Activated CD4-positive, CD25-positive, alpha-beta regulatory T cell treated with anti-CD3 and anti-CD28 coated beads, Interleukin-2, amount 50 U/mL, for 16 hours (primary cell): ENCODE results near the gene GGA3.
"Not testable (repeated sequence)": the region's sequence is repeated elsewhere in the genome, so short reads cannot be mapped to it uniquely, and the experiment has no call there.

Source experiments
- DNase-seq: peaks from one replicate; pipeline ENCODE4 v3.0.0-alpha.2; 2020; ENCODE audit warnings: low read depth, low spot score

Gene GGA3

DNA sequence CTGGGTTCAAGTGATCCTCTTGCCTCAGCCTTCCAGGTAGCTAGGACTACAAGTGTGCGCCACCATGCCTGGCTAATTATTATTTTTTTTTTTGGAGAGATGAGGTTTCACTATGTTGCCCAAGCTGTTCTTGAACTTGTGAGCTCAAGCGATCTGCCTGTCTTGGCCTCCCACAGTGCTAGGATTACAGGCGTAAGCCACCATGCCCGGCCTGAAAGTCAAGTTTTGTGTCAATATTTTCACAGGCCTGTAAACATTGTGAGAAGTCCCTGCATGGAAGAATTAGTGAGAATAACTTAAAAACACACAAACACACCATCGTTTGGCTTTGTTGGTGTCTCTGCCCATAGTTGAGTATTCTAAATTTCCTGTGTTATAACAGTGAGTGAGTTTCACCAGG, 33.7 kb downstream of the GGA3 start:
- no peak for DNase-seq

DNA sequence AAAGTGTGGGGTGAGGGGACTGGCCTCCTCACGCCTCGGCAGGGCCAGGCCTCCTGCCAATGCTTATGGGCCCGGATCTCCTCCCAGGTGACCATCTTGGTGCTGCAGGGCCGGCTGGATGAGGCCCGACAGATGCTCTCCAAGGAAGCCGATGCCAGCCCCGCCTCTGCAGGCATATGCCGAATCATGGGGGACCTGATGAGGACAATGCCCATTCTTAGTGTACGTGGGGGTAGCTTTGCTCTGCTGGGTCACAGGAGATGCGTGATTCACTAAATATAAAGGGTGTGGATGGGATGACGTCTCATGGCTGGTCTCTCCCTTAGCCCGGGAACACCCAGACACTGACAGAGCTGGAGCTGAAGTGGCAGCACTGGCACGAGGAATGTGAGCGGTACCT, 36.4 kb downstream of the GGA3 start:
- no peak for DNase-seq

DNA sequence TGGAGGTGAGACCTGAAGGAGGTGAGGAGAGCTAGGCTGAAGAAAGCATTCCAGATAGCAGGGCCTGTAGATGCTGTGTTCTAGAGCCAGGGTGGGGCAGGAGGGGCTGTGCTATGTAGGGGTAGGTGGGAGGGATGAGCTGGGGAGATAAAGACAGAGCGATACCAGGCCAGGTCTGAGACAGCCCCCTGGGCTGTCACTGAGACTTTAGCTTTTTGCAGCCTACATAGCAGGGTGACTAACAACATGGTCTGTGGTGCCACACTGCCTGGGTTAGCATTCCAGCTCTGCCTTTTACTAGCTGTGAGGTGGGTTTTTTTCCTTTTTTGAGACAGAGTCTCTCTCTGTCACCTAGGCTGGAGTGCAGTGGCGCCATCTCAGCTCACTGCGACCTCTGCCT, 41.6 kb downstream of the GGA3 start:
- no peak for DNase-seq

DNA sequence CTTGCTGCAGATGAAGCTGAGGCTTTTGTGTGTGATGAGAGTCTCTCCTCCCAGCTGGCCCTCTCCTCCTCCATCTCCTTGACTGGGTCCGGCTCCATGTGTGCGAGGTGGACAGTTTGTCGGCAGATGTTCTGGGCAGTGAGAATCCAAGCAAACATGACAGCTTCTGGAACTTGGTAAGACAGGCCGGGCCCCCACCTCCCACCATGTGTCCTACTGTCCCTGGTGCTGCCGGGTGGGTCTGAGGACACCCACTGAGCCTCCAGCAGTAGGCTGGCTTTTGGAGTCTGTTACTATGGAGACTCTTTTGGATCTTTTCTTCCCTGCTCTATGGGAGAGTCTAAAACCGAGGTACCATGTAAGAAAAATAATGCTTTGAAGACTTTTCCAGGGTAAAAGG, 43.3 kb downstream of the GGA3 start:
- no peak for DNase-seq

DNA sequence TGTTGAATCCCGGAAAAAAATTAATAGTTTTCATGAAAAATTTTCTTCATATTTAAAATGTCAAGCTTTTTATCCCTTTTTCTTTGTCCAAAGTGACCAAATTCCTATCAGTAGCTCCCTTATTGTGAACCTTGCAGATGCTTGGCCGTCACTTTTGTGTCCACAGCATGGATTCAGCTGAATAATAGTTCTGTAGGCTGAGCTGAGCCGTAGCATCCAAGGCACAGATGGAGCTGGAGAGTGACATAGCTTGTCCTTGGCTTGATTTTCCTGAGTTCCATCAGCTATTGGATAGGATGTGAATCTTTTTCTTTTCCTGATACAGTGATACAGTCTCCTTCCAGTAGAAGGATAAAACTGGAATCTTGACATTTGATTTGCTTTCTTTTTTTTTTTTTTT, 52.3 kb downstream of the GGA3 start:
- no peak for DNase-seq

DNA sequence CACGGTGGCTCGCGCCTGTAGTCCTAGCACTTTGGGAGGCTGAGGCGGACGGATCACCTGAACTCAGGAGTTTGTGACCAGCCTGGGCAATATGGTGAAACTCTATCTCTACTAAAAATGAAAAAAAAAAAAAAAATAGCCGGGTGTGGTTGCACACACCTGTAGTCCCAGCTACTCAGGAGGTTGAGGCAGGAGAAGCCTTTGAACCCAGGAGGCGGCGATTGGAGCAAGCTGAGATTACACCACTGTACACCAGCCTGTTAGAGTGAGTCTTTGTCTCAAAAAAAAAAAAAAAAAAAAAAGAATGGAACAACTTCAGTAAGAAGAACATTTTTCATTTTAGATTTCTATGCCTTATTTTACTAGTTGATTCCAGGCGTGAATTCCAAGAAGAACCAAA, 53.2 kb downstream of the GGA3 start:
- DNase-seq = no peak

DNA sequence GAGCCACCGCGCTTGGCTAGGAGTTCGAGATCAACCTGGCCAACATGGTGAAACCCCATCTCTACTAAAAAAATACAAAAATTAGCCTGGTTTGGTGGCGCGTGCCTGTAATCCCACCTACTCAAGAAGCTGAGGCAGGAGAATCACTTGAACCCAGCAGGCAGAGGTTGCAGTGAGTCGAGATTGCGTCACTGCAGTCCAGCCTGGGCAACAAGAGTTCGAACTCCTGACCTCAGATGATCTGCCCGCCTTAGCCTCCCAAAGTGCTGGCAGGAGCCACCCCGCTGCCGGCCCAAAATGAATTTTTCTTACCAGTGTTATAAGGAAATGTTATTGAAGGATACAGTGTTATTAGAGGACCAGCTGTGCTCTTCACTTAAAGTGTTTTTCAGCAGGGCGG, 53.6 kb downstream of the GGA3 start:
- DNase-seq = no peak

DNA sequence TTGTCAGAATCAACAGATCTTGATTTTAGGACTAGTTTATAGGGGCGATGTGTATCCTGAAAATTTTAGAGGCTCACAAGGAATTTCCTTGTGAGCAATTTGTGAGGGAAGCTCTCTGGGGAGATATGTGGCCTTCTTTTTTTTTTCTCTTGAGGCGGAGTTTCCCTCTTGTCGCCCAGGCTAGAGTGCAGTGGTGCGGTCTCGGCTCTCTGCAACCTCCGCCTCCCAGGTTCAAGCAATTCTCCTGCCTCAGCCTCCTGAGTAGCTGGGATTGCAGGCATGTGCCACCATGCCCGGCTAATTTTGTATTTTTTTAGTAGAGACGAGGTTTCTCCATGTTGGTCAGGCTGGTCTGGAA, 54.4 kb downstream of the GGA3 start:
- not testable (repeated sequence) for DNase-seq

DNA sequence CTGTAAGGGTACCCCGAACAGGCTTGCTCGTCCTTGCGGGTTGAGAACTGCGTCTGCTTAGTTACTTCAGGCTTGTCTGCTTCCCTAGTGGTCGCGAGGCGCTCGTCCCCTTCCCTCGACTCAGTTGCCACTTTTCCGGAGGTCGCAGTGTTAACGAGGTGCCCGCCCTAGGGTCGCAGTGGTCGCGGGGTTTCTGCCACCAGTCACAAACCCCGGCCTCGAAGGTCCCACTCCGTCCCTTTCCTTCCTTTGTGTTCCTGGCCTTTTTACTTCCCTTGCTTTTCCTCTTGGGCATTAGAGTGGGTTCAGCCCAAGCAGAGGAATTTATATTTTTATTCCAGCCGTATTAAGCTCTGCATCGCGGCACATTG, 55.6 kb downstream of the GGA3 start:
- DNase-seq = no peak

DNA sequence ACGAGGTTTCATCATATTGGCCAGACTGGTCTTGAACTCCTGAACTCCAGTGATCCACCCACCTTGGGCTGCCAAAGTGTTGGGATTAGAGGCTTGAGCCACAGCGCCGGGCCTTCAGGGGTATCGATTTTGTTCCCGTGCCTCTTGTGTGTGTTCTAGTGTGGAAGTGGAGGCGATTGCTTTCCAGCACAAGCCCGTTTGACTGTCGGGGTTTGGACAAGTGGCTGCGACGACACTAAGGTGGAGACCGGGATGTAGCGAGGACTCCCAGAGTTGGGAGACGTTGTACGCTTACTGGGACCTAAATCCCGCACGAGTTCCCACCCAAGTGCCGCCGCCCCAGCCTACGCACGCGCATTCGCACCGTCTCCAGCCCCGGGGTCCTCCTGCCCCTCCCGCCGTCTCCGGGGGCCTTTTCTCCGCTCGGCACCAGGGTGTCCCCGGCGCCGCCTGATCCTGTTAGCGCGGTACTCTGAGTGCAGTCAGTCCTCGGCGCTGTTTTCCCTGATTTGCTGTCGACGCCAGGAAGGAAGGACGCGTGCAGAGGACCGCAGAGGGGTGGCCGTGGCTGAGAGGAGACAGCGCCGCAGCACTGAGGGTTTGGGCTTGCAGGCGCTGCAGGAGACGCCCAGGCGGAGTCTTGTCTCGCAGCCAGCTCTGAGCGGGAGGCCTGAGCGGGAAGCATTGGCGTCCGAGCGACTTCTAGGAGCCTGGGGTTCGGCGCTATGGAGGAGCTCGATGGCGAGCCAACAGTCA, 56.2 kb downstream of the GGA3 start, which contains the start of gene NUP85:
Gene NUP85 (plus strand): TSS at position 643 of the 756 bp plus-strand sequence. CDS start 83 bp downstream, at position 726.
- DNase-seq = peak; percentile 82

DNA sequence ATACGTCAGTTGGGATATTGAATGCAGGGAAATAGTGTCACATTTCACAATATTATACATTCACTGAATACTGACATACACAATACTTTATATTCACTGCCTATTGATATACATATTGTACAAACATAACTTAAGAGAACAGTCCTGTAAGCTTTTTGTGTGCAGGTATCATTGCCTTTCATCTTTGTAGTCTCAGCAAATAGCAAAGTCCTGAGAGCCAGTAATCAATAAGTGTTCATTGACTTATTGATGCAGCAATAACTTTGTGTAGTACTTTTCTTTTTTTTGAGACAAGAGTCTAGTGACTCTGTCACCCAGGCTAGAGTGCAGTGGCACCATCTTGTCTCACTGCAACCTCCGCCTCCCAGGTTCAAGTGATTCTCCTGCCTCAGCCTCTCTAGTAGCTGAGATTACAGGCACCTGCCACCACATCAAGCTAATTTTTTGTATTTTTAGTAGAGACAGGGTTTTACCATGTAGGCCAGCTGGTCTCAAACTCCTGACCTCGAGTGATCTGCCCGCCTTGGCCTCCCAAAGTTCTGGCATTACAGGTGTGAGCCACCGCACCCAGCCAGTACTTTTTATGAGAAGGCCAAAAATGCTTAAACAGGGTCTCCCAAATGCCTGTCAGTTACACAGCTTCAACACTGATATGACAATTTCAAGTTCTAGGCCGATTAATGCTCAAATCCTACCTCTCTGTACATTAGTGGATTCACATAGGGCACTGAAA, 61.4 kb downstream of the GGA3 start:
- no peak for DNase-seq

DNA sequence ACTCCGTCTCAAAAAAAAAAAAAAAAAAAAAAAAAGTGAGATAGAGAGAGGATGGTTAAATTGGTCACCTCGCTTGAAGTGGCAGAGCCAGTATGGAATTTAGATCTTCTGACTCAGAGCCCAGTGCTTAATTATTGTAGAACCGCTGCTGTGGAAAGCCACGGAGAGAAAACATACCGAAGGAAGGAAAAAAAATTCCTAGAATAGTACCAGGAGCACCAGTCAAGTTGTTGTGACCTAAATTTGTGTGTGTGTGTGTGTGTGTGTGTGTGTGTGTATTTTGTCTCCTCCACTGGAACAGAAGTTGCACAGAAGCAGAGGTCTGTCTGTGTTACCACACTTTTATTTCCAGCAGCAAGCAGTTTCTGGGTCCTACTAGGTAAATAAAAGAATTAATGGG, 66.5 kb downstream of the GGA3 start:
- DNase-seq = no peak

DNA sequence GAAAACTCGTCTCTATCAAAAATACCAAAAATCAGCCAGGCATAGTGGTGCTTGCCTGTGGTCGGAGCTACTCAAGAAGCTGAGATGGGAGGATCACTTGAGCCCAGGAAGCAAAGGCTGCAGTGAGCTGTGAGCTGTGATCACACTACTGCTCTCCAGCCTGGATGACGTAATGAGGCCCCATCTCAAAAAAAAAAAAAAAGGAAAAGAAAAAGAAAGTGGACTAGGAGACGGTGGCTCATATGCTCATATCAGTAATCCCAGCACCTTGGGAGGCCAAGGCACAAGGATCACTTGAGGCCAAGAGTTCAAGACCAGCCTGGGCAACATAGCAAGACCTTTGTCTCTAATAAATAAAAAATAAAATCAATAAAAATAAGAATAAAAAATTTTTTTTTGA, 69.8 kb downstream of the GGA3 start:
- DNase-seq = no peak

DNA sequence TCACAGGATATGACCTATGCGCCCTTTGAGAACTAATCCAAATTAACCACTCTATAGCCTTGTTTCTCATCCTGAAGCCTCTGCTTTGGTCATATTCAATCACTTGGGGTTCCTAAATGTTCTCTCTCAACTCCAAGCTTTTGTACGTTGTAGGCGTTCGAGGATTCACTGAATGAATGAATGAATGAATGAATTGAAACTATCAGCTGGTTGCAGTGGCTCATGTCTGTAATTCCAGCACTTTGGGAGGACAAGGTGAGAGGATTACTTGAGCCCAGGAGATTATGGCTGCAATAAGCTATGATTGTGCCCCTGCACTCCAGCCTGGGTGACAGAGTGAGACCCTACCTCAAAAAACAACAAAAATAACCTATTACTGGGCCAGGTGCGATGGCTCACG, 72.8 kb downstream of the GGA3 start:
- no peak for DNase-seq
